ENCODE data around the gene CDKN1C.

Gene CDKN1C

GRCh38 chr11:2837651-2838050, 47.9 kb downstream of the CDKN1C start:
- TF ChIP-seq TCF4 (CRISPR knock-in tag; IDR thresholded peaks at IDR 0.05; ENCODE audit: borderline replicate concordance) = no peak
- ATAC-seq = no peak

GRCh38 chr11:2837096-2837601, 48.4 kb downstream of the CDKN1C start:
- TF ChIP-seq CSDC2 (CRISPR knock-in tag; IDR thresholded peaks at IDR 0.05) (no peak), ZNF70 (CRISPR knock-in tag; IDR thresholded peaks at IDR 0.05) (no peak), CSRNP3 (CRISPR knock-in tag; IDR thresholded peaks at IDR 0.05) (no peak), GLIS3 (CRISPR knock-in tag; IDR thresholded peaks at IDR 0.05) (no peak), ESRRG (CRISPR knock-in tag; IDR thresholded peaks at IDR 0.05) (no peak), SNAI2 (CRISPR knock-in tag; IDR thresholded peaks at IDR 0.05) (no peak), RARB (CRISPR knock-in tag; IDR thresholded peaks at IDR 0.05) (no peak), CREB5 (CRISPR knock-in tag; IDR thresholded peaks at IDR 0.05; ENCODE audit: low read depth) (no peak), ZFP3 (CRISPR knock-in tag; IDR thresholded peaks at IDR 0.05) (no peak), ARNTL (CRISPR knock-in tag; IDR thresholded peaks at IDR 0.05; ENCODE audit: borderline replicate concordance, low read depth) (no peak), ZC3H10 (CRISPR knock-in tag; IDR thresholded peaks at IDR 0.05) (no peak), ZNF8 (CRISPR knock-in tag; IDR thresholded peaks at IDR 0.05) (no peak)
- peak; percentile 64 for ATAC-seq

- TF ChIP-seq CREB5 (CRISPR knock-in tag; IDR thresholded peaks at IDR 0.05; ENCODE audit: low read depth) (no peak), ZFP30 (CRISPR knock-in tag; IDR thresholded peaks at IDR 0.05) (no peak), ZC3H10 (CRISPR knock-in tag; IDR thresholded peaks at IDR 0.05) (no peak), TSHZ2 (CRISPR knock-in tag; IDR thresholded peaks at IDR 0.05) (no peak), CSRNP3 (CRISPR knock-in tag; IDR thresholded peaks at IDR 0.05) (no peak), ESRRG (CRISPR knock-in tag; IDR thresholded peaks at IDR 0.05) (no peak)
- no peak for ATAC-seq
Observed at GRCh38 chr11:2836315-2837095, 49.1 kb downstream of the CDKN1C start.

- TF ChIP-seq OSR1 (CRISPR knock-in tag; IDR thresholded peaks at IDR 0.05) (no peak), ARNTL (CRISPR knock-in tag; IDR thresholded peaks at IDR 0.05; ENCODE audit: borderline replicate concordance, low read depth) (no peak), ZNF70 (CRISPR knock-in tag; IDR thresholded peaks at IDR 0.05) (no peak), TOX (CRISPR knock-in tag; IDR thresholded peaks at IDR 0.05; ENCODE audit: borderline replicate concordance) (no peak), TSHZ2 (CRISPR knock-in tag; IDR thresholded peaks at IDR 0.05) (no peak), ISL1 (CRISPR knock-in tag; IDR thresholded peaks at IDR 0.05) (no peak), CREB5 (CRISPR knock-in tag; IDR thresholded peaks at IDR 0.05; ENCODE audit: low read depth) (no peak)
- ATAC-seq = no peak
Observed at GRCh38 chr11:2835751-2836150, 49.8 kb downstream of the CDKN1C start.
